ENCODE measurements around the gene CCDC6.
"Not testable (repeated sequence)": the region's sequence is repeated elsewhere in the genome, so short reads cannot be mapped to it uniquely, and the experiment has no call there.

The CCDC6 gene

DNA sequence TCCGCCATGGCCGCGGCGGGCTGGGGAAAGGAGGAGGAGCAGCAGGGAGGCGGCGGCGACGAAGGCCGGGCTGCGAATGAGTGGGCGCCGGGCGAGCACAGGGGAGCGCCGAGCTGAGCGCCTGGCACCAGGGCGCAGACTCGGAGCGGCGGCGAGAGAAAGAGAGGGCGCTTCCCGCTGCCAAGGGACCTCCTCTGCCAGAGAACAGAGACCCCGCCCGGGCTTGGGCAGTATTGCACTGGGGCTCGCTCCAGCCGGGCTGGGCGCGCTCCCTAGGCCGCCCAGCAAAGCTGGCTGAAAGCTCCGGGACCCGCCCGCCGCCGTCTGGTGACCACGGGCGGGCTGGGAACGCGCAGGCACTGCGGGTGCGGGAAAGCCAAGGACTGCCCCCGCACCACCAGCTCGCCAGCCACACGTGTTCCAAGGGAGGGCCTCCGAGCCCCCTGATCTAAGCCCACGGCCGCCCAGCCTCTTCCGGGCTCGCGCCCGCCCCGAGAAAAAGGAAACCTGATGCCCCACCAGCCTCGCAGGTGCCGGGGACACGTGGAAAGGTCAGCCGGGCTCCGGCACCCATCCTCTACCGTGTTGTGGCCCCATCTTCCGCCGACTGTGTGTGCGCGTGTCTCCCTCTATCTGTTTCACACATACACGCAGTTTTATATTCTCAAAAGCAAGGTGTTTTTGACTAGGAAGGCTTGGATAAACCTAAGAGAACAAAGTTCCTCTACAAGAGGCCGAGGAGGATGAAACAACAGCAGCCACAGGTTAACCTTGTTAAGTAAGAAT is at the start of gene CCDC6:
TSS of gene CCDC6 (minus strand) at position 140 of the 786 bp plus-strand sequence. CDS start at position 8, 132 bp downstream.
- Mint-ChIP-seq H3K36me3 (peaks cover 6% of the 10 kb centered on the region), H3K4me3 (peak within 1 kb of the TSS; percentile 92), H3K4me1 (peaks cover 57% of the 10 kb centered on the region), H3K27ac (peak within 1 kb of the TSS; percentile 91), H3K27me3 (no peaks in the 10 kb centered on the region), H3K9me3 (no peaks in the 10 kb centered on the region)
- ATAC-seq: peak; percentile 91

DNA sequence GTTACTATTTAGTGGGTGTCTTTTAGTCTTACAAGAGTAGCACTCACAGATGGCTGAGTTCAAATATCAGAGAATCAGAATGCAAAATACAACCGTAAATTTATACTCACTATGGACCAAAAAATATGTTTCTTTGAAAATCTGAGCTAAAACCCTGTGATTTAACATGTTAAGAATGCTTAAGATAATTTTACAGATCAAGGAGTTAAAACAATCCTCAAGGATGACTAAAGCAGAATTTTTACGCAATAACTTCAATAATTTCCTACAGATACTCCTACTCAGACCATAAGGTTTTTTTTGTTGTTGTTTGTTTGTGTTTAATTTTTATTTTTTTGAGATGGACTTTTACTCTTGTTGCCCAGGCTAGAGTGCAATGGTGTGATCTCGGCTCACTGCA is 47.9 kb upstream of the CCDC6 start:
- no peaks in the 10 kb centered on the region for H3K9me3 Mint-ChIP-seq
- H3K36me3 Mint-ChIP-seq: no peaks in the 10 kb centered on the region
- no peak overlapping the region for H3K4me3 Mint-ChIP-seq
- no peaks in the 10 kb centered on the region for H3K4me1 Mint-ChIP-seq
- H3K27ac Mint-ChIP-seq: no peak overlapping the region
- no peak for ATAC-seq
- H3K27me3 Mint-ChIP-seq: no peaks in the 10 kb centered on the region

DNA sequence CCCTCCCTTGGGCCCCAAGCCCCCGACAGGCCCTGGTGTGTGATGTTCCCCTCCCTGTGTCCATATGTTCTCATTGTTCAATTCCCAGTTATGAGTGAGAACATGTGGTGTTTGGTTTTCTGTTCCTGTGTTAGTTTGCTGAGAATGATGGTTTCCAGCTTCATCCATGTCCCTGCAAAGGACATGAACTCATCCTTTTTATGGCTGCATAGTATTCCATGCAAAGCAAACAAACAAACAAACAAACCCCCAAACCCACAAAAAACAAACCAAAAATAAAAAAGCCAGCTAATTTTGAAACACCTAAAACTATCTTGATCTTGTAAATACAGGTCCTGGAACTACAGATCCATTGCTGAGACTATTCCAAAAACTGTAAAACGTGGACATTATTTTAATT is 47.4 kb upstream of the CCDC6 start:
- H3K9me3 Mint-ChIP-seq, H3K4me1 Mint-ChIP-seq, H3K4me3 Mint-ChIP-seq, H3K36me3 Mint-ChIP-seq, H3K27ac Mint-ChIP-seq, H3K27me3 Mint-ChIP-seq, ATAC-seq: not testable (repeated sequence)

DNA sequence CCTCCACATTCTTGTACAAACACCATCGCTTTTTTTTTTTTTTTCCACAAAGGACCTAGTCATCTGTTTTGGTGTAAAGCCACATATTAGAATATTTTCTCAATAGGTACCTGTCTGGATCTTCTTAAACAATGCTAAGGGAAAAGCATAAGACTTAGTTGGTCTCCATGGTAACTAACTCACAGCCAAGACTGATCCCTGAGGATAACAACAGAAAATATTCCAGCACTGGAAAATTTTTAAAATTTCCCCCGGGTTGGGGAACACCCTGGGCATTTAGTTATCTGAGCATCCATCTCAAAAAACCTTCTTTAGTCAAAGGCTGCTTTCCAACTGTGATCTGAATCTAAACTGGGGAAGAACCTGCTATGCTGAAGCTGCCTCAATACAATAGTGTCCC is 43.7 kb upstream of the CCDC6 start:
- Mint-ChIP-seq H3K4me3 (no peak overlapping the region), H3K4me1 (no peaks in the 10 kb centered on the region), H3K9me3 (no peaks in the 10 kb centered on the region), H3K27me3 (peaks cover 20% of the 10 kb centered on the region), H3K36me3 (no peaks in the 10 kb centered on the region), H3K27ac (no peak overlapping the region)
- no peak for ATAC-seq

DNA sequence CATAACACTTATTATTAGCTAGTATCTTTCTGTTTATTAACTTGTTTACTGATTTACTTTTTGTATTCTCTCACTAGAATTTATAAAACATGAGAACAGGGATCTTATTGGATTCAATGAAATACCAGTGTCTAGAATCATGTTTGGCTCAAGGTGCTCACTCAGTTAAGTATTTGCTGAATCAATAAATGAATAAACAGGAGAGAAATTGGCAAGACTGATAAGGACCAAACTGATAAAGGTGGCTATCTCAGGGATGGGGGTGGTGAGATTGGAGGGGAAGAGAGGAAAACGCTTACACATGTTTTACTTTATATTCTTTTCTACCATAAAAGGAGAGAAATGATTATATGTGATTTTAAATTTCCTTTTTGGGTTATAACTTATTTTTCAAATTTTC is 43.3 kb upstream of the CCDC6 start:
- no peak for ATAC-seq
- no peaks in the 10 kb centered on the region for H3K36me3 Mint-ChIP-seq
- no peaks in the 10 kb centered on the region for H3K9me3 Mint-ChIP-seq
- no peak overlapping the region for H3K4me3 Mint-ChIP-seq
- H3K27ac Mint-ChIP-seq: no peak overlapping the region
- no peaks in the 10 kb centered on the region for H3K4me1 Mint-ChIP-seq
- peaks cover 21% of the 10 kb centered on the region for H3K27me3 Mint-ChIP-seq

DNA sequence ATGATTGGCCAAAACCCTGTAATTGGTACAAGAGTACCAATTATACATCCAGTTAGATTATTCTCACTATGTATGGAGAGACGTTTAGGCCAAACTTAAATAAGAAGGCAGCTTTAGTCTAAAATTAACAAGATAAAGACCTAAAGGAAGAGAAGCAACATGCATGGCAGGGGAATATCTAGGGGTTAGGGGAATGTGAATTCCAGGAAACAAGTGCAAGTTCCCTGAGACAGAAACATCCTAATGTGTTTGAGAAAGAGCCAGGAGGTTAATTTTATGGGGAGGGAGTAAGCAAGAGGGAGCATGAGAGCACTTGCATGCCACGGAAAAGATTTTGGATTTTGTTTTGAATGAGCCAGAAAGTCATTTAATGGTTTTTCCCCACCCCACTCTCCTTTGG is 39.6 kb upstream of the CCDC6 start:
- H3K27ac Mint-ChIP-seq: no peak overlapping the region
- no peak overlapping the region for H3K4me3 Mint-ChIP-seq
- peaks cover 21% of the 10 kb centered on the region for H3K27me3 Mint-ChIP-seq
- H3K4me1 Mint-ChIP-seq: no peaks in the 10 kb centered on the region
- no peaks in the 10 kb centered on the region for H3K9me3 Mint-ChIP-seq
- no peaks in the 10 kb centered on the region for H3K36me3 Mint-ChIP-seq
- no peak for ATAC-seq

DNA sequence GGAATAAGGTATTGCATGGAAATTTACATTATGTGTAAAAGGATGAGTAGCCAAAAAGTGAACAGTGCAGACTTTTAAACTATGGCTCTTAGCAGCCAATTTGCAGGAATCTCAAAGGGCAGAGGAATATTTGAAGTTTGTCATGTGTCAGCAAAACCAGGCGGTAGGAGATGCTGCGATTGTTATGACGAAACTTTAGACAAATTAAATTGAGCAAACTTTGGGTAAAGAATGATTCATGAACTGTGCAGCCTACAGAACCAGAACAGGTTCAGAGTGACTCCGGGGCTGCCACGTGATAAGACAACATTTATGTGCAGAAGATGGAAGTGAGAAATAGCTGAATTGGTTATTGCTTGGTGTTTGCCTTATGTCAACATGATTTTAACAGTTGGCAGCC is 39.2 kb upstream of the CCDC6 start:
- H3K36me3 Mint-ChIP-seq: no peaks in the 10 kb centered on the region
- ATAC-seq: no peak

DNA sequence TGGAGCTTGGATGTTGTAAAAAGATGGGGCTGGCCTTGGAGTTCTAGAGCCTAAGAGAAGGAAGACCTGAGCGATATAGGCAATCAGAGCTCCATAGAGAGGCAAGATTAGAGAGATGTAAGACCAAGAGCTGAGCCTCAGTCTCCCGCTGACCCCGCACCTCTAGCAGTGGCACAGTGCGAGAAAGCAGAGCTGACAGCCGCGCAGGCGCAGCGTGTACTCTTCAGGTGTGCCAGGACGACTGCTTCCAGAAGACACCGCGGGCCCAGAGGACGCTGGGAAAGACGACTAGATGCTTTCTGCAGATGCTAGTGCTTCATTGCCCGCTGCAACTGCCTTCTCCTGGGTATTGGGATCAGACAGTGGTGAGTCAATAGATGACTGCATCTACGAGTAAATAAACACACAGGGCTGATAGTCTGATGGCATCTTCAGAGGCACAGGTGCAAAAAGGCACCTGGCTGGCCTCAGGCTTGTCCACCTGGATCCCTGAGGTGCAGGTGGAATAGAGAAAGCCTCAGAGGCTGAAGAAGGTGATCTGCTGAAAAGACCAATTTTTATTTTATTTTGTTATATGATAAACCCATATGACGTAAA is 38.1 kb upstream of the CCDC6 start:
- Mint-ChIP-seq H3K9me3 (no peaks in the 10 kb centered on the region), H3K27me3 (peaks cover 21% of the 10 kb centered on the region), H3K4me3 (no peak overlapping the region), H3K4me1 (no peaks in the 10 kb centered on the region), H3K36me3 (no peaks in the 10 kb centered on the region), H3K27ac (no peak overlapping the region)
- no peak for ATAC-seq

More for the DNA sequence above, 39.2 kb upstream of the CCDC6 start:
- Mint-ChIP-seq H3K4me3 (no peak overlapping the region), H3K27ac (no peak overlapping the region), H3K9me3 (no peaks in the 10 kb centered on the region), H3K27me3 (peaks cover 21% of the 10 kb centered on the region), H3K4me1 (no peaks in the 10 kb centered on the region)

DNA sequence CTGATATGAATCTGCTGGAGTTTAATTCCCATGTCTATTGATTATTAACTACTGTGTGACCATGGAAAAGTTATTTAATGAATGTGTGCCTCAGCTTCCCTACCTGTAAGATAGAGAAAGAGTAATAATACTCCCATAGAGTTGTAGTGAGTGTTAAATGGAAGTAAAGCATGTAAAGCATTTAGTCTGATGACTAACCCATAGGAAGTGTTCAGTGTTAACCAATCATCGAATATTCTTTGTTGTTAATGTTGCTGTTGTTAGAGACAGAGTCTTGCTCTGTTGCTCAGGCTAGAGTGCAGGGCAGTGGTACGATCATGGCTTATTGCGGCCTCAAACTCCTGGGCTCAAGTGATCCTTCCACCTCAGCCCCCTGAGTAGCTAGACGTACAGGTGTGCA is 36.2 kb upstream of the CCDC6 start:
- Mint-ChIP-seq H3K9me3 (no peaks in the 10 kb centered on the region), H3K4me1 (no peaks in the 10 kb centered on the region), H3K27ac (no peak overlapping the region), H3K27me3 (peaks cover 21% of the 10 kb centered on the region), H3K4me3 (no peak overlapping the region), H3K36me3 (no peaks in the 10 kb centered on the region)
- ATAC-seq: no peak

DNA sequence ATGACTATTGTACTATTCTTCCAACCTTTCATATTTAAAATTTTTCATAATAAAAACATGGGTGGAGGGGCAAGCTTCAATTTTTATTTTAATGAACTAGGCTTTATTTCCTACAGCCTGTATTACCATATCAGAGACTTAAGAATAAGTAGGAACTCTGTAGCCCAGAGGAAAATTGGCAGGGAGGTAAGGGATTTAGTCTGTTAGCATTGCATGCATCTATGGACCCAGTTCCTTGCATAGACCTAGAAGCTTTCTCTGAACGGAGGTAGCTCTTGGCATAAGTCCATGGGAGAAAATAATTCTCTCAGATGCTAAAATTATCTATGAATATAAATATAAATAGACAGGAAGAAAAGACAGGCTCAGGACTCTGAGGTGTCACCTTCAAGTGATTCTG is 31.4 kb upstream of the CCDC6 start:
- H3K4me3 Mint-ChIP-seq: no peak overlapping the region

DNA sequence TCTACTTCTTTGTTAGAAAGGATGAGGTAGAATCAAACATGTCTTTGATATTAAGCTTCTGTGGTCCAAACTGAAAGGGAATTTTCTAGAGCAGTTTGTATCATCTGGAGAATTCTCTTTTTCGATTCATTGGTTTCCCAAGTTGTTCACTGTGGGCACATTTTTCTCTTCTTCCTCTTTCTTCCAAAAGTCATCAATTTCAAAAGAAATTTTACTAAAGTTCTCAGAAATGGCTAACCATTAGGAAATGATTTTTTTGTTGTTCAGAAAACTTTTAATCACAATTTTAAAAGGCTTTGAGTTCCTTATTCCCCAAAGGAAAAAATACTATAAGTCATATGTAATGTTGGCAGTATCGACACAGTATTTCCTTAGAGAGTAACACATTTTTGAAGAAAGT is 28.3 kb upstream of the CCDC6 start:
- H3K27ac Mint-ChIP-seq: no peak overlapping the region

More for the DNA sequence above, 31.4 kb upstream of the CCDC6 start:
- no peaks in the 10 kb centered on the region for H3K4me1 Mint-ChIP-seq
- no peaks in the 10 kb centered on the region for H3K36me3 Mint-ChIP-seq
- H3K27ac Mint-ChIP-seq: no peak overlapping the region
- H3K9me3 Mint-ChIP-seq: no peaks in the 10 kb centered on the region
- no peak for ATAC-seq
- no peaks in the 10 kb centered on the region for H3K27me3 Mint-ChIP-seq

DNA sequence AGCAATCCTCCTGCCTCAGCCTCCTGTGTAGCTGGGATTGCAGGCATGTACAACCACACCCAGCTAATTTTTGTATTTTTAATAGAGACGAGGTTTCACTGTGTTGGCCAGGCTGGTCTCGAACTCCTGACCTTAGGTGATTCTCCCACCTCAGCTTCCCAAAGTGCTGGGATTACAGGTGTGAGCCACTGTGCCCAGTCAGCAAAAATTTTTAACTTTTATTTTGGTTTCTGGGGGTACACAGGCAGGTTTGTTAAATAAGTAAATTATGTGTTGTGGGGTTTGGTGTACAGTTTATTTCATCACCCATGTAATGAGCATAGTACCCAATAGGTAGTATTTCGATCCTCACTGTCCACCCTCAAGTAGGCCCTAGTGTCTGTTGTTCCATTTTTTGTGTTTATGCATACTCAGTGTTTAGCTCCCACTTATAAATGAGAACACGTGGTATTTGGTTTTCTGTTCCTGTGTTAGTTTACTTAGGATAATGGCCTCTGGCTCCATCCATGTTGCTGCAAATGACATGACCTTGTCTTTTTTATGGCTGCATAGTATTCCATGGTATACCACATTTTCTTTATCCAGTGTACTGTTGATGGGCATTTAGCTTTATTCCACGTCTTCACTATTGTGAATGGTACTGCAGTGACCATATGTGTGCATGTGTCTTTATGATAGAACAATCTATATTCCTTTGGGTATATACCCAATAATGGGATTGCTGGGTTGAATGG is 24.6 kb upstream of the CCDC6 start:
- H3K4me1 Mint-ChIP-seq, H3K27me3 Mint-ChIP-seq, H3K4me3 Mint-ChIP-seq, H3K9me3 Mint-ChIP-seq, H3K27ac Mint-ChIP-seq, ATAC-seq, H3K36me3 Mint-ChIP-seq: not testable (repeated sequence)

More for the DNA sequence above, 28.3 kb upstream of the CCDC6 start:
- no peaks in the 10 kb centered on the region for H3K4me1 Mint-ChIP-seq
- no peaks in the 10 kb centered on the region for H3K36me3 Mint-ChIP-seq
- H3K27me3 Mint-ChIP-seq: no peaks in the 10 kb centered on the region
- no peaks in the 10 kb centered on the region for H3K9me3 Mint-ChIP-seq
- H3K4me3 Mint-ChIP-seq: no peak overlapping the region
- no peak for ATAC-seq

DNA sequence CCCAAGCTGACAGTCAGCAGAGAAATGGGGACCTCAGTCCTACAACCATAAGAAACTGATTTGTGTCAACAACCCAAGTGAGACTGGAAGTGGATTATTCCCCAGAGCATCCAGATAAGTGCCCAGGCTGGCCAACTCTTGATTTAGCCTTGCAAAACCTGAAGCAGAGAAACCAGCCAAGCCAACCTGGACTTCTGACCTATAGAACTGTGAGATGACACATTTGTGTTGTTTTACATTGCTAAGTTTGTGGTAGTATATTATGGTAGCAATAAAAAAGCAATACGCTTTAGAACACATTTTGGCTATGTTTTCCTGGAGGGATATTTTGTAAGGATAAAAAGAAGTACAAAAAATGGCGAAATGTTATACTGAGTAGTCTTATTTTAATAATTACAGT is 19.7 kb upstream of the CCDC6 start:
- Mint-ChIP-seq H3K4me1 (no peaks in the 10 kb centered on the region), H3K9me3 (peaks cover 18% of the 10 kb centered on the region), H3K36me3 (peaks cover 19% of the 10 kb centered on the region), H3K27ac (no peak overlapping the region), H3K4me3 (no peak overlapping the region), H3K27me3 (no peaks in the 10 kb centered on the region)
- no peak for ATAC-seq

DNA sequence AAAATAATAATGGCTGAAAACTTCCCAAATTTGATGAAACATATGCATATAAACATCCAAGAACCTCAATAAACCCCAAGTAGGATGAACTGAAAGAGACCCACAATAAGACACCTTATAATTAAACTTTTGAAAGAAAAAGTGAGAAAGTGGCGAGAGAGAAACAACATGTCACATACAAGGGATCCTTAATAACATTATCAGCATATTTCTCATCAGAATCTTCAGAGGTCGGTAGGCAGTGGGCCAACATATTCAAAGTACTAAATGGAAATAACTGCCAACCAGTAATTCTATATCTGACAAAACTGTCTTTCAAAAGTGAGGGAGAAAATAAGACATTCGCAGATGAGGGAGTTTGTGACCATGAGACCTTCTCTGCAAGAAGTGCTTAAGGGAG is 16.6 kb upstream of the CCDC6 start:
- Mint-ChIP-seq H3K9me3 (peaks cover 18% of the 10 kb centered on the region), H3K36me3 (peaks cover 19% of the 10 kb centered on the region), H3K4me1 (no peaks in the 10 kb centered on the region), H3K4me3 (no peak overlapping the region), H3K27me3 (no peaks in the 10 kb centered on the region), H3K27ac (no peak overlapping the region)
- no peak for ATAC-seq

DNA sequence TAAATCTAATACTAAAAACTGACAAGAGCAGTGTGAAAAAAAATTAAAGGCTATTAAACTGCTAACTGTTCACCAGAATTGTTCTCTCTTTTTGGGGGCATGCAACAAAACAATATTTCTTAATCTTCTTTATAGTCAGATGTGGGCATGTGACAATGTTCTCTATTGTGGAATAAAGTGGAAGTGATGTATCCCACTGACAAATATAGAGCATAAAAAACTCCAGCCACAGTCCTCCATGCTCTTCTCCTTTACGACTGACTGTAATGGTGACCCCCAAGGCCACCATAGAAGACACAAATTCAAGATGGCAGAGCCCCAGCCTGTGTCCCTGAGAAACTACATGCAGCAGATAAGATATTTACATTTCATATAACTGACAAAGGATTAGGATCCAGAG is 11.6 kb upstream of the CCDC6 start:
- H3K36me3 Mint-ChIP-seq: peaks cover 19% of the 10 kb centered on the region
- no peak for ATAC-seq
- H3K9me3 Mint-ChIP-seq: peaks cover 18% of the 10 kb centered on the region
- peaks cover 10% of the 10 kb centered on the region for H3K27me3 Mint-ChIP-seq
- H3K27ac Mint-ChIP-seq: no peak overlapping the region
- no peak overlapping the region for H3K4me3 Mint-ChIP-seq
- H3K4me1 Mint-ChIP-seq: no peaks in the 10 kb centered on the region

All from stimulated activated memory B cell treated with anti-CD40 and anti-IgM and Interleukin-4, amounts not matched to agents 10 μg/mL and 1 μg/mL and 100 μg/mL, for 72 hours (primary cell).